H1 (cell line): Measurements from ENCODE around the gene THOC7.

ENCODE experiments used
- NRF1 ChIP-seq: IDR thresholded peaks from 2 replicates; pipeline ENCODE4 v1.6.1; 2011; ENCODE audit warnings: mild to moderate bottlenecking, low read depth, low read length, improper control_type of control experiment
- RFX5 ChIP-seq: IDR thresholded peaks from 2 replicates; pipeline ENCODE4 v1.6.1; 2011; ENCODE audit warnings: low read depth, low read length, improper control_type of control experiment, borderline replicate concordance

DNA sequence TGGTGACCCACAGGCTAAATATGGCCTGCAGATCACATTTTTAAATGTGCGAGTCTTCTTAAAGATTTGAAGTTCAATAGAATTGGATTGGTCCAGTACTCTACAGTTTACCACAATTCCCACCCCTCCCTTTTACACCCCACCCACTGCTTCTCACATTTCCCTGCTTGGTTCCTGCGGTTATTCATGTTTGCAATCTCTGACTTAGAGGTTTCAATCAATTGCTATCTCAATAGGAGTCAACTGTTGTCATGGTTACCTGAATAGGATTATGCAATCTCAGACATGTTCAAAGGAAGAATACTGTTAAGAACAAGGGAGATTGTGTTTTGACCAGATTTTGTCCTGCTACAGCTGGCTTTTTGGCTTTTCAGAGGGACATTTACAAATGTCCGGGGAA lies 49.4 kb downstream of the THOC7 start:
- TF ChIP-seq NRF1 (no peak), RFX5 (no peak)
